Mucosa of descending colon (tissue), 3 donors: ENCODE data around the gene CACNA1H. TPM values are rescaled to one million over a fixed set of nuclear protein-coding genes. Genes with fewer than 3 reads are reported as not detected.

Source experiments
- ATAC-seq: fragments of 200-7000 bp; cut with Tn5 transposase; one replicate; pipeline ENCODE4 v1.9.1; 2020; ENCODE audit warnings: mild to moderate bottlenecking, moderate library complexity
- DNase-seq, 3 donors: peaks; one replicate each; pipeline ENCODE4 v3.0.0-alpha.2; 2020
- H3K36me3 ChIP-seq: fragments of 200-600 bp; one replicate; pipeline ENCODE4 v1.8.0; 2021; ENCODE audit warnings: low read depth, mild to moderate bottlenecking
- H3K4me1 ChIP-seq: fragments of 200-600 bp; one replicate; pipeline ENCODE4 v1.8.0; 2021; ENCODE audit warnings: low read depth, mild to moderate bottlenecking
- H3K4me3 ChIP-seq: fragments of 200-600 bp; one replicate; pipeline ENCODE4 v1.8.0; 2021; ENCODE audit warnings: mild to moderate bottlenecking
- H3K9me3 ChIP-seq: fragments of 200-600 bp; one replicate; pipeline ENCODE4 v1.8.0; 2021; ENCODE audit warnings: mild to moderate bottlenecking
- intact Hi-C, 2 donors: fragments of 100-400 bp; cut with DNase I in 1 of 2; cut with micrococcal nuclease in 1 of 2; formaldehyde crosslinking; loops; one replicate each; pipeline versions ENCODE4 v1.11.0 to v1.11.1; 2022; cut with DNase I, micrococcal nuclease
- total RNA-seq, 3 donors: library from RNA; stranded (reverse); fragmentation: NEBNext Ultra II Directional in 2 of 3; extraction: Animal tissue kit (Norgen Biotek cat#: 25700) in 2 of 3; gene quantifications; one replicate each; pipeline versions ENCODE4 v1.2.1 to v1.2.4, GENCODE V29; 2021 to 2023
- TF ChIP-seq, protein P1 (sequence below): fragments of 200-600 bp; IDR thresholded peaks from one replicate; pipeline ENCODE4 v1.8.0; 2022; ENCODE audit warnings: antibody characterized with exemption, mild to moderate bottlenecking
- donor health status: DM: no; HTN: no; CAD: no; lungs with moderate emphysema.
- donor health status: DM: no; HTN: no; CAD: no.
- donor health status: DM: no; HTN: yes; CAD: no.

The CACNA1H gene
- total RNA-seq, 3 donors from 2014 or later: 6.0 to 160 (median 9.5) TPM

DNA sequence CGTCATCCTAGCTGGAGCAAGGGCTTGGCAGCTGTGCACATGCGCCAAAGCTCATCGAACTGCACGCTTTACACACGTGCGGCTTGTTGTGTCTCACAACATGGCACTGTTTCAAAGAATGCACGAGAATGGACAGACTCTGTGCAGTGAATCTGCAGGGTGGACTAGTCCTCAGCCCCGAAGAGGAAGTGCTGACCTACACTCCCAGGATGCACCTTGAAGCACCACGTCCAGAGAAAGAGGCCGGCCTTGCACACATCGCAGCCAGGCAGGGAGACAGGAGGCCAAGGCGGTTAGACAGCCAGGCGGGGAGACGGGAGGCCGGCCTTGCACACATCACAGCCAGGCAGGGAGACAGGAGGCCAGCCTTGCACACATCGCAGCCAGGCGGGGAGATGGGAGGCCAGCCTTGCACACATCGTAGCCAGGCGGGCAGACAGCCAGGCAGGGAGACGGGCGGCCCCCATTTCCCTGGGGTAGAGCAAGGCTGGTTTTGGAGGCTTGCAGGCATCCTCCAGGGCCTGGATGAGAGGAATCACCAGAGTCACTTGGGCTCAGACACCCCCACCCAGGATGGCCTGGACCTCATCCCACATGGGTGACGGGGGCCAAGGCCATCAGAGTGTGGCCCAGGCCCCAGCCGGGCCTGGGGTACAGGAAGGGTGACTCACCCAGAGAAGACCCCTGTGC lies 9.0 kb upstream of the CACNA1H start:
- H3K36me3 ChIP-seq: no peaks in the 10 kb centered on the region
- H3K9me3 ChIP-seq: no peaks in the 10 kb centered on the region
- intact Hi-C loops: no loop called here

DNA sequence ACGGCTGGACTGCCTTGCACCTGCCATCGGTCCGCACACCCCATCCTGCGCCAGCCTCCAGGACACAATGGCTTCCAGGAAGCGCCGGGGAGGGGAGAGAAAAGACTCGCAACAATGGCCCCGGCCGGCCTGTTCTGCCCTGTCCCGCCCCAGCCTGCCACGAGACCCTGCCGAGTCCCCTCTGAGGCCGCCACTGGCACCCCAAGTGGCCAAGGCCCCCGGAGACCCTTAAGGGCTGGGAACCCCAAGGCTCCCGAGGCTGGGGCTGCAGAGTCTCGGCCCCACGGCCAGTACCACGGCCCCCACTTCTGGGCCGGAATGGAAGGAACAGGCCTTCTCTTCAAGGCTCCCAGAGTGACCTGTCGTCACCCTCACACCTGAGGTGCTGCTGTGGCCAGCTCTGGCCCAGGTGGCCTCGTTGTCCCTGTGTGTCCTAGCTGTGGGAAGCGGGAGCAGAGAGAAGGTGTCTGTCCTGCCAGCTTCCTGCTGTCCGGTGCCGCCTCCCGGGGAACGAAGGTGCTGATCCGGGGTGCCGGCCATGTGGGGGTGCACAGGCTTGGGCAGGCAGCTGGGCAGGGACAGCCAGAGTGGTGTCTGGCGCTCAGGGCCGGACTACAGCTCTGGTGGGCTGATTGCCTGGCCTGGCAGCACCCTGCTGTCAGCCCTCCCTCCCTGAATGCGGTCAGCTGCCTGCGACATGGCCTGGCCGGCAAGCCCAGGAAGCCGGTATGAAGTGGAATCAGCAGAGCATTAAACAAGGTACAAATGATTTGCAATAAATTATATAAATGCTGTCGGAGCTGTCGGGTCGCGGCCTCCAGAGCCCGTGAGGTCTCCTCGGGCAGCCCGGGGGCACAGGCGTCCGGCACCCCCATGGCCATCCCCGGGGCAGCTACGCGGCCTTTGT lies 8.2 kb upstream of the CACNA1H start:
- intact Hi-C loops: no loop called here
- Histone ChIP-seq H3K4me1 (no peaks in the 10 kb centered on the region), H3K9me3 (no peaks in the 10 kb centered on the region), H3K36me3 (no peaks in the 10 kb centered on the region), H3K4me3 (no peak overlapping the region)
- TF ChIP-seq, protein P1, sequence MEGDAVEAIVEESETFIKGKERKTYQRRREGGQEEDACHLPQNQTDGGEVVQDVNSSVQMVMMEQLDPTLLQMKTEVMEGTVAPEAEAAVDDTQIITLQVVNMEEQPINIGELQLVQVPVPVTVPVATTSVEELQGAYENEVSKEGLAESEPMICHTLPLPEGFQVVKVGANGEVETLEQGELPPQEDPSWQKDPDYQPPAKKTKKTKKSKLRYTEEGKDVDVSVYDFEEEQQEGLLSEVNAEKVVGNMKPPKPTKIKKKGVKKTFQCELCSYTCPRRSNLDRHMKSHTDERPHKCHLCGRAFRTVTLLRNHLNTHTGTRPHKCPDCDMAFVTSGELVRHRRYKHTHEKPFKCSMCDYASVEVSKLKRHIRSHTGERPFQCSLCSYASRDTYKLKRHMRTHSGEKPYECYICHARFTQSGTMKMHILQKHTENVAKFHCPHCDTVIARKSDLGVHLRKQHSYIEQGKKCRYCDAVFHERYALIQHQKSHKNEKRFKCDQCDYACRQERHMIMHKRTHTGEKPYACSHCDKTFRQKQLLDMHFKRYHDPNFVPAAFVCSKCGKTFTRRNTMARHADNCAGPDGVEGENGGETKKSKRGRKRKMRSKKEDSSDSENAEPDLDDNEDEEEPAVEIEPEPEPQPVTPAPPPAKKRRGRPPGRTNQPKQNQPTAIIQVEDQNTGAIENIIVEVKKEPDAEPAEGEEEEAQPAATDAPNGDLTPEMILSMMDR: no peak
- ATAC-seq: no peak
- DNase-seq: no peak

More for the DNA sequence above, 9.0 kb upstream of the CACNA1H start:
- Histone ChIP-seq H3K4me1 (no peaks in the 10 kb centered on the region), H3K4me3 (no peak overlapping the region)
- ATAC-seq (no peak), DNase-seq (no peak)
- TF ChIP-seq, protein P1: no peak

- H3K4me3 ChIP-seq: no peak overlapping the region
- H3K36me3 ChIP-seq: no peaks in the 10 kb centered on the region
- H3K4me1 ChIP-seq: no peaks in the 10 kb centered on the region
- no peak for ATAC-seq
- no peaks in the 10 kb centered on the region for H3K9me3 ChIP-seq
- DNase-seq: no peak
- TF ChIP-seq, protein P1: no peak
- intact Hi-C loops: no loop called here
Measured at GRCh38 chr16:1145383-1146100, 7.4 kb upstream of the CACNA1H start.

DNA sequence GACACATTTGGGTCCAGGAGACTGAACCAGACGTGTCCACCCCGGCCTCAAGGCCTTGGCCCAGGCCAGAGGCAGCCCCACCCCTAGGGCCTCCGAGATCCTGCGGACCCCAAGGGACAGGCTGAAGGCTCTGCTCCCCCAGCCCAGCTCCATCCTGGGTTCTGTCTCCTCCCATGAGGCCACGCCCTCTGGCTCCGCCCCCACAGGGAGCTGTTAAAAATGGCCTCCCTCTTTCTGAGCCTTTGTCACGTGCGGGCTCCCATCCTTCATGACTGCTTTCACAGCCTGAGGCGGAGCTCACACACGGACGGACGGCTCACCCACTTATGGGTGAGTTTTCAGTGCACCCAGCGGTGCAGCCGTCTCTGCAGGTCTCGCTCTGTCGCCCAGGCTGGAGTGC lies 6.5 kb upstream of the CACNA1H start:
- TF ChIP-seq, protein P1: no peak
- no peaks in the 10 kb centered on the region for H3K36me3 ChIP-seq
- H3K4me3 ChIP-seq: no peak overlapping the region
- DNase-seq (no peak), ATAC-seq (no peak)
- H3K9me3 ChIP-seq: no peaks in the 10 kb centered on the region
- intact Hi-C loops: no loop called here
- no peaks in the 10 kb centered on the region for H3K4me1 ChIP-seq

DNA sequence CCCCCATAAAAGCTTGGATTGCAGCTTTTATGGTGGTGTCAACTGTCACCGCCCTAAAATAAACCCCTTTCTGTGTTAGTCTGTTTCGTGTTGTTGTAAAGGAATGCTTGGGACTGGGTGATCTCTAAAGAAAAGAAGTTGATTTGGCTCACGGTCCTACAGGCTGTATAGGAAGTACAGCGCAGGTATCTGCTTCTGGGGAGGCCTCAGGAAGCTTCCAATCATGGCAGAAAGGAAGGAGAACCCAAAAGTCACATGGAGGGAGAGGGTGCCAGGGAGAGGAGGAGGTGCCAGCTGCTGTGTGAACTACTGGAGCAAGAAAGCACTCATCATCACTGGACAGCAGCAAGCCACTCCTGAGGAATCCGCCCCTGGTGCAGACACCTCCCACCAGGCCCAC lies 5.9 kb upstream of the CACNA1H start:
- DNase-seq: no peak
- no peak for ATAC-seq
- TF ChIP-seq, protein P1: no peak
- Histone ChIP-seq H3K9me3 (no peaks in the 10 kb centered on the region), H3K36me3 (no peaks in the 10 kb centered on the region), H3K4me1 (no peaks in the 10 kb centered on the region), H3K4me3 (no peak overlapping the region)
- intact Hi-C loops: no loop called here
